OCI-LY7 (cell line): Measurements from ENCODE around the gene AXIN1. TPM values are rescaled to one million over a fixed set of nuclear protein-coding genes. Genes with fewer than 3 reads are reported as not detected.

Source experiments
- BruUV-seq: library from RNA; stranded (reverse); fragments of 400-500 nt; replicated peaks from 2 replicates; lab custom pipeline; 2021; lab: Mats Ljungman, UMichigan
- CTCF ChIA-PET: fragments of 300-600 bp; sonication (Branson Sonifier 250); formaldehyde crosslinking; loops from one replicate; lab custom pipeline; 2022; ENCODE audit warnings: antibody characterized with exemption; ENCODE audit not compliant: unreplicated experiment; lab: Charles Lee
- POLR2A ChIA-PET: fragments of 300-600 bp; sonication (Branson Sonifier 250); formaldehyde crosslinking; loops from one replicate; lab custom pipeline; 2022; ENCODE audit warnings: antibody characterized with exemption; lab: Charles Lee
- DNase-seq: peaks from one replicate; pipeline ENCODE4 v3.0.0-alpha.2; 2015; ENCODE audit warnings: low spot score
- H2AFZ ChIP-seq: fragments of 200-600 bp; sonication (generic), shearing (Covaris generic); 2 replicates; pipeline ENCODE4 v1.6.1; 2014; ENCODE audit warnings: mild to moderate bottlenecking, antibody characterized with exemption, low read length, moderate library complexity
- H3K27ac ChIP-seq: fragments of 200-600 bp; sonication (generic); 2 replicates; pipeline ENCODE4 v1.5.1; 2014; ENCODE audit warnings: mixed run types, low read depth, mild to moderate bottlenecking, moderate library complexity, low read length, inconsistent platforms; ENCODE audit not compliant: poor library complexity, severe bottlenecking
- H3K36me3 ChIP-seq: fragments of 200-600 bp; sonication (generic); 2 replicates; pipeline ENCODE4 v1.6.1; 2014; ENCODE audit warnings: mild to moderate bottlenecking, antibody characterized with exemption, low read length, moderate library complexity, mixed read lengths; ENCODE audit not compliant: insufficient read depth
- H3K4me1 ChIP-seq: fragments of 200-600 bp; sonication (generic); 2 replicates; pipeline ENCODE4 v1.5.1; 2014; ENCODE audit warnings: mild to moderate bottlenecking, low read length; ENCODE audit not compliant: insufficient read depth, poor library complexity, severe bottlenecking
- H3K4me2 ChIP-seq: fragments of 200-600 bp; sonication (generic); 2 replicates; pipeline ENCODE4 v1.6.1; 2014; ENCODE audit warnings: mild to moderate bottlenecking, low read length
- H3K4me3 ChIP-seq: fragments of 200-600 bp; sonication (generic); 2 replicates; pipeline ENCODE4 v1.5.1; 2014; ENCODE audit warnings: mild to moderate bottlenecking, low read depth, low read length; ENCODE audit not compliant: poor library complexity, severe bottlenecking
- H3K79me2 ChIP-seq: fragments of 200-600 bp; sonication (generic); 2 replicates; pipeline ENCODE4 v1.6.1; 2016; ENCODE audit warnings: low read depth, mild to moderate bottlenecking, low read length, moderate library complexity, mixed read lengths; ENCODE audit not compliant: insufficient read depth
- H3K9me2 ChIP-seq: fragments of 200-600 bp; sonication (generic); 2 replicates; pipeline ENCODE4 v1.6.1; 2016; ENCODE audit warnings: mild to moderate bottlenecking, low read length, mixed read lengths; ENCODE audit not compliant: insufficient read depth
- H3K9me3 ChIP-seq: fragments of 200-600 bp; sonication (generic); 2 replicates; pipeline ENCODE4 v1.6.1; 2014; ENCODE audit warnings: mild to moderate bottlenecking, mixed run types, low read length, mixed read lengths
- H4K20me1 ChIP-seq: fragments of 200-600 bp; sonication (generic); 2 replicates; pipeline ENCODE4 v1.6.1; 2014; ENCODE audit warnings: mild to moderate bottlenecking, antibody characterized with exemption, low read length, moderate library complexity, mixed read lengths; ENCODE audit not compliant: insufficient read depth
- CTCF ChIP-seq: fragments of 200-600 bp; sonication (generic); conservative IDR thresholded peaks from 2 replicates; pipeline ENCODE4 v1.5.1; 2014; ENCODE audit warnings: mild to moderate bottlenecking, antibody characterized with exemption, low read length, moderate library complexity, mixed read lengths
- EZH2phosphoT487 ChIP-seq: fragments of 200-600 bp; sonication (generic); IDR thresholded peaks from 2 replicates; pipeline ENCODE4 v1.6.1; 2018; ENCODE audit warnings: low read depth, borderline replicate concordance, mild to moderate bottlenecking, mixed run types, antibody characterized with exemption, low read length, moderate library complexity, mixed read lengths
- intact Hi-C: fragments of 100-400 bp; cut with micrococcal nuclease; formaldehyde crosslinking; loops from one replicate; pipeline ENCODE4 v1.10.0; 2022; ENCODE audit not compliant: unreplicated experiment
- total RNA-seq, 2 experiments: library from RNA; depleted of rRNA in 1 of 2; stranded (reverse); fragments of >200 nt in 1 of 2; shearing (Covaris generic) in 1 of 2; gene quantifications; 2 replicates each; pipeline ENCODE4 v1.2.3, GENCODE V29; 2014 to 2022

AXIN1 gene
- total RNA-seq, 2 experiments from 2014 or later = 29.0 to 30.3 TPM

DNA sequence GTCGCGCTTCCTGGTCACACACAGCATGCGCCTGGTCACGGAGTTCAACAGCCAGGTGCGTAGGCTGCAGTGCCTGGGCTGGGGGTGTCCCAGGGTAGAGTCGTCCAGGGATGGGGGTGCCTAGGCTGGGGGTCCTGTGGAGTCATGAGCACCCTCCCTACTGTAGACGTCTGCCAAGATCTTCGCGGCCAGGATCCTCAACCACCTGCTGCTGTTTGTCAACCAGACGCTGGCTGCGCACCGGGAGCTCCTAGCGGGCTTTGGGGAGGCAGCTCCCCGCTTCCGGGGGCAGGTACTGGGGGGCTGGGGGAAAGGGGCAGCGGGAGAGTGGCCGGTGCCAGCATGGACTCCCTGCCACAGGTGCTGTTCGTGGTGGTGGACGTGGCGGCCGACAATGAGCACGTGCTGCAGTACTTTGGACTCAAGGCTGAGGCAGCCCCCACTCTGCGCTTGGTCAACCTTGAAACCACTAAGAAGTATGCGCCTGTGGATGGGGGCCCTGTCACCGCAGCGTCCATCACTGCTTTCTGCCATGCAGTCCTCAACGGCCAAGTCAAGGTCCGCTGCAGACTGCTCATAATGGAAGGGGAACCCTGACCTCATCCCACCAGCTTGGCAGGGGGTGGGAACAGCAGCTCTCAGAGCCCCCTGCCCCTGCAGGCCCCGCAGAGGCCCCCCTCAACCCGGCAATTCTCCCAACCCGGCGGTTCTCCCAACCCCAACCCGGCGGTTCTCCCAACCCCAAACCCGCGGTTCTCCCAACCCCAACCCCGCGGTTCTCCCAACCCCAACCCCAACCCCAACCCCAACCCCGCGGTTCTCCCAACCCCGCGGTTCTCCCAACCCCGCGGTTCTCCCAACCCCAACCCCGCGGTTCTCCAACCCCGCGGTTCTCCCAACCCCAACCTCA is 67.1 kb downstream of the AXIN1 start:
- H3K36me3 ChIP-seq = no peaks in the 10 kb centered on the region; the same call in 1 of the 2 replicates
- H3K9me3 ChIP-seq = no peaks in the 10 kb centered on the region
- TF ChIP-seq CTCF = no peak
- TF ChIP-seq EZH2phosphoT487 = no peak
- no peak overlapping the region for H2AFZ ChIP-seq
- no peaks in the 10 kb centered on the region for H3K4me1 ChIP-seq
- intact Hi-C loops = no loop called here
- BruUV-seq = no TSS peak
- DNase-seq = no peak
- no peaks in the 10 kb centered on the region for H3K9me2 ChIP-seq
- H3K4me2 ChIP-seq = no peak overlapping the region
- H4K20me1 ChIP-seq = no peaks in the 10 kb centered on the region
- no peaks in the 10 kb centered on the region for H3K79me2 ChIP-seq
- ChIA-PET CTCF (no interaction called here), POLR2A (no interaction called here)
- H3K27ac ChIP-seq = no peak overlapping the region
- no peak overlapping the region for H3K4me3 ChIP-seq

DNA sequence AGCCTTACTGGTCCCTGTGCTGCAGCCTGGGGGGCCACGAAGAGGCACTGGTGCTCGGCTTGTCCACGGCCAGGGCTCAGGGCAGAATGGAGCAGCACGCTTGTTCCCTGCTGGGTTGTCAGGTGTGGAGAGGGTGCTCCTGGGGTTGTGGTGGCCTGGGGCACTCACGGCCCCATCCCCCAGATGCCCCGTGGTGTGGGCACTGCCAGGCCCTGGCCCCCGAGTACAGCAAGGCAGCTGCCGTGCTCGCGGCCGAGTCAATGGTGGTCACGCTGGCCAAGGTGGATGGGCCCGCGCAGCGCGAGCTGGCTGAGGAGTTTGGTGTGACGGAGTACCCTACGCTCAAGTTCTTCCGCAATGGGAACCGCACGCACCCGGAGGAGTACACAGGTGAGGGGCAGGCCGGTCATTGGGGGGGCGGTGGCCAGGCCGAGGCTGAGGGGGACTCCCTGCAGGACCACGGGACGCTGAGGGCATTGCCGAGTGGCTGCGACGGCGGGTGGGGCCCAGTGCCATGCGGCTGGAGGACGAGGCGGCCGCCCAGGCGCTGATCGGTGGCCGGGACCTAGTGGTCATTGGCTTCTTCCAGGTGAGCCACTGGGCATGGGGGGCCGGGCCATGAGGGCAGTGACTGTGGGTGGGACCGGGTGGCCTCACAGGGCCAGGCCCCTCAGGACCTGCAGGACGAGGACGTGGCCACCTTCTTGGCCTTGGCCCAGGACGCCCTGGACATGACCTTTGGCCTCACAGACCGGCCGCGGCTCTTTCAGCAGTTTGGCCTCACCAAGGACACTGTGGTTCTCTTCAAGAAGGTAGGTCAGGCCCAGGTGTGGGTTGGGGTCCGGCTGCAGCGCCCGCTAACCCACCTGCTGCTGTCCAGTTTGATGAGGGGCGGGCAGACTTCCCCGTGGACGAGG is 68.1 kb downstream of the AXIN1 start:
- H3K4me3 ChIP-seq = no peak overlapping the region
- no peak for TF ChIP-seq CTCF
- no peaks in the 10 kb centered on the region for H3K9me3 ChIP-seq
- CTCF ChIA-PET = no interaction called here
- DNase-seq = no peak
- no TSS peak for BruUV-seq
- H3K4me1 ChIP-seq = no peaks in the 10 kb centered on the region
- no peaks in the 10 kb centered on the region for H3K9me2 ChIP-seq
- no peak overlapping the region for H3K27ac ChIP-seq
- H2AFZ ChIP-seq = no peak overlapping the region
- no peaks in the 10 kb centered on the region for H3K79me2 ChIP-seq
- no peak overlapping the region for H3K4me2 ChIP-seq
- H3K36me3 ChIP-seq = no peaks in the 10 kb centered on the region; the same call in 1 of the 2 replicates
- POLR2A ChIA-PET = no interaction called here
- intact Hi-C loops = no loop called here
- H4K20me1 ChIP-seq = no peaks in the 10 kb centered on the region
